ENCODE measurements around the gene TSHZ3. TPM values are rescaled to one million over a fixed set of nuclear protein-coding genes. Genes with fewer than 3 reads are reported as not detected.

TSHZ3 gene
- total RNA-seq, 1 donor from 2014 or later = 16.5 TPM

DNA sequence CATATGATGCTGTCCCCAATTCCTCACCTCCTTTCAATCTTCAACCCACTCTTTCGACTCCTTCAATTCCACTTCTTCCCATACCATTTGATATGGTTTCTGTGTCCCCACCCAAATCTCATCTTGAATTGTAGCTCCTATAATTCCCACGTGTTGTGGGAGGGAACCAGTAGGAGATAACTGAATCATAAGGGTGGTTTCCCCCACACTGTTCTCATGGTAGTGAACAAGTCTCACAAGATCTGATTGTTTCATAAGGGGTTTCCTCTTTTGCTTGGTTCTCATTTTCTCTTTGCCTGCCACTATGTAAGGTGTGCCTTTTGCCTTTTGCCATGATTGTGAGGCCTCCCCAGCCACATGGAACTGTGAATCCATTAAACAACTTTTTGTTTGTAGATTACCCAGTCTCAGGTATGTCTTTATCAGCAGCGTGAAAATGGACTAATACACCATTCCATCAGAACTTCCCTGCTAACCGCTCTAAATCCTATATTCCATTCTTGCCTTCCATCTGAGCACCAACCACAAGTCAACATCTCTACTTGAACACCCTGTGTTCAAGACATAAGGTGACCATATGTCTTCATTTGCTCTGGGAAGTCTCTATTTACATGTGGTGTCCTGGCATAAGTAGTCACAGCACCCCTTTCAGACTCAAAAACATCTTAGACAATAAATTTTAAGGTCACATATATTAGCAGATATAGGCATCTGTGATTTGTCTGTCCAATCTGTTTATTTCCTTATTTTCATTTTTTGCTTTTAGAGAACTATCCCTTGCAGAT is 122.9 kb downstream of the TSHZ3 start:
- no peak for DNase-seq (ENCODE audit: low spot score)
